Ishikawa (cell line): ENCODE measurements around the gene PATJ.

Experiments
- CEBPB ChIP-seq: IDR thresholded peaks from 2 replicates; pipeline ENCODE4 v1.6.1; 2012
- EGR1 ChIP-seq: IDR thresholded peaks from 2 replicates; pipeline ENCODE4 v1.6.1; 2012
- EP300 ChIP-seq: IDR thresholded peaks from 2 replicates; pipeline ENCODE4 v1.6.1; 2012; ENCODE audit warnings: borderline replicate concordance
- FOXM1 ChIP-seq: IDR thresholded peaks from 2 replicates; pipeline ENCODE4 v1.6.1; 2012; ENCODE audit warnings: low read depth, borderline replicate concordance
- TAF1 ChIP-seq: IDR thresholded peaks from 2 replicates; pipeline ENCODE4 v1.6.1; 2012; ENCODE audit warnings: low read depth, mild to moderate bottlenecking
- ZBTB7A ChIP-seq: IDR thresholded peaks from 2 replicates; pipeline ENCODE4 v1.6.1; 2012; ENCODE audit warnings: low read depth
- TF ChIP-seq, protein P1 (sequence below): IDR thresholded peaks from 2 replicates; pipeline ENCODE4 v1.6.1; 2012; ENCODE audit warnings: low read depth, mild to moderate bottlenecking
- TF ChIP-seq, protein P2 (sequence below): IDR thresholded peaks from 2 replicates; pipeline ENCODE4 v1.6.1; 2012

DNA sequence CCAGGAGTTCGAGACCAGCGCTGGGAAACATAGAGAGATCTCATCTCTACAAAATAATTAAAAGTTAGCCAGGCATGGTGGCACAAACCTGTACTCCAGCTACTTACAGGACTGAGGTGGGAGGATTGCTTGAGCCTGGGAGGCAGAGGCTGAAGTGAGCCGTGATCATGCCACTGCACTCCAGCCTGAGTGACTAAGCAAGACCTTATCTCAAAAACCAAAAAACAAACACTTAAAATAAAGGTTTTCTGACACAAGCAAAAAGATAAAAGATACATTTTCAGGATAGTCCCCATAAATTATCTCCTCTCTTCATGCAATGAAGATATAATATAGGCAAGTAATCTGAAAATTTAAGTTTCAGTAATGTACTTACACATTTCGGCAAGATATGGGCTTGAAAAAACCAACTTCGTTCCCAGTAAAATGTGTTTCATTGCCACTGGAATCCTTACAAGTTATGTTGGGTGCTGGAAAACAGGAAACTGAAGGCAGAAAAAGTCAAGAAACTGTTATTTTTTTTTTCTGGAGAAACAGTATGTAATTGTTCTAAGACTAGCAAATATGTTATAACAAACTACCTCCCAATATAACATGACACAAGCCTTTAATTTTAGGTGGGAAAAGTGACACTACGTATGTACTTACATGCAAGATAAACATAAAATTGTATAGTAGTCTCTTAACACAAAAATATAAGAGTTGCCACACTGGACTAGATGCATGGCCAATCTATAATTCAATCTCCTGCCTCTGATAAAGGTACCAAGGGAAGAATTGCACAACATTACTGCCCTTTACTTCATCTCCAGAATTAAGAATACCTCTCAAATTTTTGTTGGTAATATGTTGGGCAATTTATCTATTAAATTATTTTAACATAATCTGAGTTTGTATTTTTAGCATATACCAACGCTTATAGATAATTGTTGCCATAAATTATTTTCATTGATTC, 33.0 kb upstream of the PATJ start:
- TF ChIP-seq TAF1, result no peak
- no peak for TF ChIP-seq EGR1
- no peak for TF ChIP-seq CEBPB
- TF ChIP-seq ZBTB7A, result no peak
- TF ChIP-seq FOXM1, result no peak
- TF ChIP-seq, protein P1, sequence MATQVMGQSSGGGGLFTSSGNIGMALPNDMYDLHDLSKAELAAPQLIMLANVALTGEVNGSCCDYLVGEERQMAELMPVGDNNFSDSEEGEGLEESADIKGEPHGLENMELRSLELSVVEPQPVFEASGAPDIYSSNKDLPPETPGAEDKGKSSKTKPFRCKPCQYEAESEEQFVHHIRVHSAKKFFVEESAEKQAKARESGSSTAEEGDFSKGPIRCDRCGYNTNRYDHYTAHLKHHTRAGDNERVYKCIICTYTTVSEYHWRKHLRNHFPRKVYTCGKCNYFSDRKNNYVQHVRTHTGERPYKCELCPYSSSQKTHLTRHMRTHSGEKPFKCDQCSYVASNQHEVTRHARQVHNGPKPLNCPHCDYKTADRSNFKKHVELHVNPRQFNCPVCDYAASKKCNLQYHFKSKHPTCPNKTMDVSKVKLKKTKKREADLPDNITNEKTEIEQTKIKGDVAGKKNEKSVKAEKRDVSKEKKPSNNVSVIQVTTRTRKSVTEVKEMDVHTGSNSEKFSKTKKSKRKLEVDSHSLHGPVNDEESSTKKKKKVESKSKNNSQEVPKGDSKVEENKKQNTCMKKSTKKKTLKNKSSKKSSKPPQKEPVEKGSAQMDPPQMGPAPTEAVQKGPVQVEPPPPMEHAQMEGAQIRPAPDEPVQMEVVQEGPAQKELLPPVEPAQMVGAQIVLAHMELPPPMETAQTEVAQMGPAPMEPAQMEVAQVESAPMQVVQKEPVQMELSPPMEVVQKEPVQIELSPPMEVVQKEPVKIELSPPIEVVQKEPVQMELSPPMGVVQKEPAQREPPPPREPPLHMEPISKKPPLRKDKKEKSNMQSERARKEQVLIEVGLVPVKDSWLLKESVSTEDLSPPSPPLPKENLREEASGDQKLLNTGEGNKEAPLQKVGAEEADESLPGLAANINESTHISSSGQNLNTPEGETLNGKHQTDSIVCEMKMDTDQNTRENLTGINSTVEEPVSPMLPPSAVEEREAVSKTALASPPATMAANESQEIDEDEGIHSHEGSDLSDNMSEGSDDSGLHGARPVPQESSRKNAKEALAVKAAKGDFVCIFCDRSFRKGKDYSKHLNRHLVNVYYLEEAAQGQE, result no peak
- TF ChIP-seq, protein P2, sequence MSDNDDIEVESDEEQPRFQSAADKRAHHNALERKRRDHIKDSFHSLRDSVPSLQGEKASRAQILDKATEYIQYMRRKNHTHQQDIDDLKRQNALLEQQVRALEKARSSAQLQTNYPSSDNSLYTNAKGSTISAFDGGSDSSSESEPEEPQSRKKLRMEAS, result no peak
- TF ChIP-seq EP300, result no peak
